ENCODE measurements around the gene KCTD15. TPM values are rescaled to one million over a fixed set of nuclear protein-coding genes. Genes with fewer than 3 reads are reported as not detected.
A peak's percentile ranks its signal among the peaks of the same experiment; 100 is the strongest.

Gene KCTD15
- total RNA-seq, 1 donor from 2014 or later: 28.0 TPM

- peak; percentile 67 for DNase-seq (ENCODE audit: low spot score)
These were observed 25.1 kb upstream of the KCTD15 start for GRCh38 chr19:33771384-33772101.

DNA sequence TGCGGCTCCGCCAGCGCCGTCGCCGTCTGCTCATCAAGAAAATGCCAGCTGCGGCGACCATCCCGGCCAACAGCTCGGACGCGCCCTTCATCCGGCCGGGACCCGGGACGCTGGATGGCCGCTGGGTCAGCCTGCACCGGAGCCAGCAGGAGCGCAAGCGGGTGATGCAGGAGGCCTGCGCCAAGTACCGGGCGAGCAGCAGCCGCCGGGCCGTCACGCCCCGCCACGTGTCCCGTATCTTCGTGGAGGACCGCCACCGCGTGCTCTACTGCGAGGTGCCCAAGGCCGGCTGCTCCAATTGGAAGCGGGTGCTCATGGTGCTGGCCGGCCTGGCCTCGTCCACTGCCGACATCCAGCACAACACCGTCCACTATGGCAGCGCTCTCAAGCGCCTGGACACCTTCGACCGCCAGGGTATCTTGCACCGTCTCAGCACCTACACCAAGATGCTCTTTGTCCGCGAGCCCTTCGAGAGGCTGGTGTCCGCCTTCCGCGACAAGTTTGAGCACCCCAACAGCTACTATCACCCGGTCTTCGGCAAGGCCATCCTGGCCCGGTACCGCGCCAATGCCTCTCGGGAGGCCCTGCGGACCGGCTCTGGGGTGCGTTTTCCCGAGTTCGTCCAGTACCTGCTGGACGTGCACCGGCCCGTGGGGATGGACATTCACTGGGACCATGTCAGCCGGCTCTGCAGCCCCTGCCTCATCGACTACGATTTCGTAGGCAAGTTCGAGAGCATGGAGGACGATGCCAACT lies 24.4 kb upstream of the KCTD15 start:
- DNase-seq (ENCODE audit: low spot score): no peak

DNA sequence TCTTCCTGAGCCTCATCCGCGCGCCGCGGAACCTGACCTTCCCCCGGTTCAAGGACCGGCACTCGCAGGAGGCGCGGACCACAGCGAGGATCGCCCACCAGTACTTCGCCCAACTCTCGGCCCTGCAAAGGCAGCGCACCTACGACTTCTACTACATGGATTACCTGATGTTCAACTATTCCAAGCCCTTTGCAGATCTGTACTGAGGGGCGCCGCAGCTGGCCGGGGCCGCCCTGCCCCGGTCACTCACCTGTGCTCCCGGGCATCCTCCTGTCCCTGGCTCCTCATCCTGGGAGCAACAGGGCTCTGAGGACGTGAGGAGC lies 23.9 kb upstream of the KCTD15 start:
- no peak for DNase-seq (ENCODE audit: low spot score)

DNA sequence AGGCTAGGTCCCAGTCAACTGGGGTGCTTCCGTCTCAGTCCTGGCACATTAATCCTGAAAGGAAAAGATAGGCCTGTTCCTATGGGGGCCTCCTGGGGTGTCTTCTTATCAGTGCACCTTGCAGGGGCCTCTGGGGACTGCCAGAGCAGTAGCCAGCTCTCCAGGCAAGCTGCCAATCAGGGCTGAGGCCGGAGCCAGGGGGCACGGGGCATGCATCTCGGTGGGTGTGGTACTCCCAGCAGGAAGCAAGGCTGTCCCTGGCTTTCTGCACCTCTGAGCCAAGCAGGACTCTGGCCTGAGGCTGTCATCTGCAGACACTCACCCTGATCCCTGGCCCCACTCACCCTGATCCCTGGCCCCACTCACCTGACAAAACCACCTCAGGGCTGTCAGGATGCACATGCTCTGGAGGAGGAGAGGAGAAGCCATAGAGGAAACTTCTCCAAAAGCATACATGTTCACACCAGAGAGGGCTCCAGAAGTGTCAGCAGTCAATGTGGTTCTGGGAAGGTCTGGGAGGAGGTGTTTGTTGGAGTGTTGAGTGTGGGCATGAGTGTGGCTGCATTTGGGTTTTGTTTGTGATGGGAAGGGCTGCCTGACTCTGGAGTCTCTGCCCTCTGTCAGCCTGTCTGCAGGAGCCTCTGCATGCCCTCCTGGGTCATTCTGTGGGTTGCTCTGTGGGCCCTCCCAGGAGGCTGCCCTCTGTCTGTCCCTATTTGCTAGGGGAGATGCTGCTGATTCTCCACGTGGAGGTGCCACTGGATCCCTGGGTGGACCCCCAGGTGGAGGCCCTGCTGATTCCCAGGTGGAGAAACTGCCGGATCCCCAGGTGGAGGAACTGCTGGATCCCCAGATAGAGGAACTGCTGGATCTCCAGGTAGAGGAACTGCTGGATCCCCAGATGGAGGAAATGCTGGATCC lies 22.7 kb upstream of the KCTD15 start:
- no peak for DNase-seq (ENCODE audit: low spot score)

DNA sequence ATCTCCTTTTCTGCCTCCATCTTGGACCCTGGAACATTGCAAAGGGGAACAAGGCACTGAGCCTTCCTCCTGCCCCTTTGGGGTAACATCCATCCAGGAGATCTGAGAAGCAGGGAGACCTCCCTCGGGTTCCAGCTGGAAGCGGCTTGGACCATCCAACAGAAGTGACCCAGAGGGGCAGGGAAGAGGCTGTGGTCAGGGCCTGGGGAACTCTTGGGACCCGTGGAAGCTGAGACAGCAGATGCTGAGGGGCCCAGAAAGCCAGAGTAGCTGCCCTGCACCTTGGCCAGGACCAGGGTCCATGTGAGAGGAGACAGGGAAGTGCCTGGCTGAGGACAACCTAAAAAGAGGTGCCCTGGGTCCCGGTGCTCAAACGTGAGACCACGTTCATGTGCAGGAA lies 21.9 kb upstream of the KCTD15 start:
- DNase-seq (ENCODE audit: low spot score): no peak

DNA sequence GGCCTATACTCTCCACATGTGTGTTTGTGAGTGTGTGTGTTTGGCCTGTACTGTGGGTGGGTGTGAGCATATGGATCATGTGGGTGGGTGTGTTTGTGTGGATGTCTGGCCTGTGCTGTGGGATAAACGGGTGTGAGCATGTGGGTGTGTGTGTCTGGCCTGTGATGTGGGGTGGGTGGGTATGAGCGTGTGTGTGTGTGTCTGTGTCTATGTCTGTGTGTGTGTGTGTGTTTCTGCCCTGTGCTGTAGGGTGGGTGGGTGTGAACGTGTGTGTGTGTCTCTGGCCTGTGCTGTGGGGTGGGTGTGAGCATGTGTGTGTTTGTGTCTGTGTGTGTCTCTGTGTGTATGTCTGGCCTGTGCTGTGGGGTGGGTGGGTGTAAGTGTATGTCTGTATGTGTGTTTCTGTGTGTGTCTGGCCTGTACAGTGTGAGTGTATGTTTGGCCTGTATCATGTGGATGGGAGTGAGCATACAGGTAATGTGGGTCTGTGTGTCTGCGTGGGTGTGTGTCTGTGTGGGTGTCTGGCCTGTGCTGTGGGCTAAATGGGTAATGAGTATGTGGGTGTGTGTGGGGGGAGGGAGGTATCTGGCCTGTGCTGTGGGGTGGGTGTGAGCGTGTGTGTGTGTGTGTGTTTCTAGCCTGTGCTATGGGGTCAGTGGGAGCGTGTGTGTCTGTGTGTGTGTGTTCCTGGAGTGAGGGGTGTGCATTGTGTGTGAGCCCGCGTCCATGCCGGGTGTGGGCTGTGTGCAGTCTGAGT lies 20.8 kb upstream of the KCTD15 start:
- no peak for DNase-seq (ENCODE audit: low spot score)

GRCh38 chr19:33777351-33777750 lies 19.3 kb upstream of the KCTD15 start:
- DNase-seq (ENCODE audit: low spot score): no peak

GRCh38 chr19:33777753-33778088 lies 18.9 kb upstream of the KCTD15 start:
- no peak for DNase-seq (ENCODE audit: low spot score)

- DNase-seq (ENCODE audit: low spot score): peak; percentile 82
These were observed 18.4 kb upstream of the KCTD15 start for GRCh38 chr19:33778089-33778791.

DNA sequence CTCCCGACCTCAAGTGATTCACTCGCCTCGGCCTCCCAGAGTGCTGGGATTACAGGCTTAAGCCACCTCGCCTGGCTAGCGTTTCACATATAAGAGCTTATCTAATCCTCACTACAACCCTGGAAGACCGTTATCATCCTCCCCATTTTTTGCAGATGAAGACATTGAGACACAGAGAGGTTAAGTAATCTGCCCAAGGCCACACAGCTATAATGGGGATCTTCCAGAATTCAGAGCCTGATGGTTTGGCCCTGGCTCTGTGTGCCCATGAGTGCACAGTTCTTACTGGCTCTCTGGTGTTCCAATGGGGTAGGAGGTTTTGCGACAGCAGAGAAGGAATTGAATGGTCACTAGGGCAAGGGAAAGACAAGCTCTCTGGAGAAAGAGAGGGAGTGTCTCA lies 16.8 kb upstream of the KCTD15 start:
- no peak for DNase-seq (ENCODE audit: low spot score)

GRCh38 chr19:33780251-33780650 lies 16.4 kb upstream of the KCTD15 start:
- no peak for DNase-seq (ENCODE audit: low spot score)

- no peak for DNase-seq (ENCODE audit: low spot score)
These were observed 15.9 kb upstream of the KCTD15 start for GRCh38 chr19:33780746-33781145.

DNA sequence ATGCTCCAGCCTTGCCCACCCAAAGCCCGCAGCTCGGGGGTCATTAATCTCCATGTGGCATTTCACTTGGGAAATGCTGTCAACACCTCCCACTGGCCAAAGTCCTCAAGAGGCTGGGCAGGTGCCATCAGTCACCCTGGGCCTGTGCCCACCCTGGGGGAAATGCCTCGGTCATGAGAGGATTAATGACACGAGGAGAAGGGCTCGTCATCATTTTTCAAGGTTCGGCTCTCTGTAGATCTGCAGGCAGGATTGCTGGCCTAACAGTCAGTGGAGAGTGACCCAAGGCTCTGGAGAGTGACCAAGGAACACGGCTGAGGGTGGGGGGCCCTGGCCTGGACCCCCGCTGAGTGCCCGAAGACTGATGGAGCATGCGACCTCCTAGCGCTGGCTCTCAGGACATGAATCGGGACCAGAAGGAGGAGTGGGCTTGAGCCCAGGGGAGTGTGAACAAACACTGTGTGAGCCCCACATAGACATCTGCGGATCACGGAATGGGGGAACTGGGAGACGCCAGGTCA lies 15.2 kb upstream of the KCTD15 start:
- DNase-seq (ENCODE audit: low spot score): no peak

GRCh38 chr19:33781996-33782395 lies 14.7 kb upstream of the KCTD15 start:
- no peak for DNase-seq (ENCODE audit: low spot score)

- no peak for DNase-seq (ENCODE audit: low spot score)
These were observed 12.2 kb upstream of the KCTD15 start for GRCh38 chr19:33784432-33784831.

GRCh38 chr19:33785795-33786194 lies 10.9 kb upstream of the KCTD15 start:
- no peak for DNase-seq (ENCODE audit: low spot score)

- DNase-seq (ENCODE audit: low spot score): no peak
These were observed 8.0 kb upstream of the KCTD15 start for GRCh38 chr19:33788676-33789075.

- no peak for DNase-seq (ENCODE audit: low spot score)
These were observed 7.3 kb upstream of the KCTD15 start for GRCh38 chr19:33789344-33789743.

DNA sequence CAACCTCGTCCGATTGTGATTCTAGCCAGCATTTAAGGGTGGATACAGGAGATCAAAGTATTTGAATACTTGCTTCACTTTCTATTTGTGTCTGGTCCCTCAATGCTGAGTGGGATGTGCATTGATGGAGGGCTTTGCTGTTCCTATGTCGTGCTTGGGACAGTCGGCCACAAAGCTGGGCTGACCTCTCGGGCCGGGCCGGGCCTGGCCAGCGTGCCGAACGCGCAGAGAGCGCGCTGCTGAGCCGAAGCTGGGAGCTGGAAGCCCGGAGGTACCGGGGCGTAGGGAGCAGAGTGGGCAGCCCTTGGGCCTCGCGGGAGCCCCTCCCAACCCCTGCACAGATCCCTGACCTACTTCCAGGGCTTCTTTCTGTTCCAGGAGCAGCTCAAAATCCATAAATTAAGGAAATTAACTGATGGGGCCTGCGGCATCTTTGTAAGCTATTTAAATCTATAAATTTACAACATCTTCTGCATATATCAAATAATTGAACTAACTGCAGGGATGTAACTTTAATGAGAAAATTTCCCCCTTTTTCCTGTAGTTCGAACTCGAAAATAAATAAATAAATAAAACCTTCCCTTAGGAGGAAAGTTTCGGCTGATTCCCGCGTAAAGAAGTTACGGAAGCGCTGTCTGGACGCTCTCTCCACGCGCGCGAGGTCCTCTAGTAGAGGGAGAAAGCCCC lies 1.8 kb upstream of the KCTD15 start:
- no peak for DNase-seq (ENCODE audit: low spot score)

DNA sequence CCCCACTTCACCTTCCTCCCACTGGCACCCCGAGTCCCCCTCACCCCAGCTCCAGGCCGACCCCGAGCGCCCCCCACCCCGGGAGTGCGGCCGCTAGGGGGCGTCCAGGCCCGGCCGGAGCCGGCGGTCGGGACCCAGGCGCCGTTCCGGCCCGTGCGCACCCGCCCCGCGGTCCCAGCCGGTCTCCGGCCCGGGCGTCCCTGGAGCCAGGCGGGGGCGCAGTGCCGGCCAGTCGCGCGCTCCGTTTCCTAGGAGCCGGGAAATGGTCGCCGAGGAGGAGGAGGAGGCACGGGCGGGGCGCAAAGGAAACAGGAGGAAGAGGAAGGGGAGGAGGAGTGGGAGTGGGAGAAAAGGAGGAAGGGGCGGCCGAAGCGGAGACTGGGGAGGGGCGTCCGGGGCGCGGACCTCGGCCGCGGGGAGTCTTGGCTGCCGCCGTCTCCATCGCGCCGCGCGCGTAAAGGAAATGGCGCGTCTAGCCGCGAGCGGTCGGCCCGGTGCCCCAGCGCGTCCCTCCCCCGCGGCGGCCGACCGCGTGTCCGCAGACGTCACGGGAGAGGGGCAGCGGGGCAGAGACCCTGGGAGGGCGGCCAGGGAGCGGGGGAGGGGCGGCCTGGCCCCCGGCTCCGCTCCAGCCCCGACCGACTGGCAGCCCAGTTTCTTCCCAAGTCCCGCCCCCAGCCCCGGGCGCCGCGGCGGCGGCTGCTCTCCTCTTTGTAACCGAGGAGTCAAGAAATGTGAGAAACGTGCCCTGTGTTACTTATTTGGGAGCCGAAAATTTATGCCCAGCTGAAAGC lies 1.1 kb upstream of the KCTD15 start:
- DNase-seq (ENCODE audit: low spot score): peak; percentile 82
